Measurements from ENCODE around the gene NFE2. TPM values are rescaled to one million over a fixed set of nuclear protein-coding genes. Genes with fewer than 3 reads are reported as not detected.
A peak's percentile ranks its signal among the peaks of the same experiment; 100 is the strongest.

Gene NFE2
- polyA plus RNA-seq, 1 experiment, result 0.25 TPM

DNA sequence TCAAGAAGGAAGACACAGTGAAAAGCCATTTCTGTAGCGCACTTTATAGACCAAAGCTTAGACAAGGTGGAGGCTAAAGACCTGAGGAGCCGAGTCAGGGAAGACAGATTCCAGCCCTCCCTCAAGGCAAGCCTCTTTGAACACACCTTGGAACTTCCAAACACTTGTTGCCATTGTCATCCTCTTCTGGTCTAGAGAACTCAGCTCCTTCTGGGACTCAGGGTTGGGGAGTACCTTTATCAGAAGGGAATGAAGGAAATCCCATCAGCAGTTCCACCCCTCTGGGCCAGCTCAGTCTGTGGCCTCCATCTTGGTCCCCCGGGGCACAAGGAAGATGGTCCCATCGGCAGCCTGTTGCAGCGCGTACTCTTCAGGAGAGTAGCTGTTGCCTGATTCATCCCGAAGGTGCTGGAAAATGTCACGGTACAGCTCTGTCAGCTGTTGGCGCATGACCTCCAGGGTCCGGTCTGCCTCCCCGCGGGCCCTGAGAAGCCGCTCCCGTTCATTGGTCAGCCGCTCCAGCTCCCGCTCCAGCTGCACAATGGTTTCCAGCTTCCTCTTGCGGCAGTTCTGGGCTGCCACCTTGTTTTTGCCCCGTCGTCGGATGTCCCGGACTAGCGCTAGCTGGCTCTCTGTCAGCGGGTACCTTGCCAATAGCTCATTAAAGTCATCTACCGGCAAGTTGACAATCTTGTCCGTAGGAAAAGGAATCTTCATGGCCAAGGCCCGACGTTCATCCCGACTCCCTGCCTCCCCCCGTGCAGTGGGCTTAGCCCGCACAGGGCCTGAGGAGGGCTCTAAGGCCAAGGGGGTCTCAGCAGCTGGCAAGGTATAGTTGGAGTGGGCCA lies 8.5 kb downstream of the NFE2 start:
- POLR2A ChIA-PET, result interaction anchor here (0.6 to 3.0 kb wide), 3 partner anchors 9 to 76 kb away, joined by 3 to 9 read pairs (median 4); partner anchors contain the start of gene NFE2
- no peak for DNase-seq (ENCODE audit: low read depth, low spot score)
- Histone ChIP-seq H3K27me3 (ENCODE audit: control insufficient read depth, insufficient read depth, low read length) (peaks cover 5% of the 10 kb centered on the region), H3K27ac (ENCODE audit: low read depth, low read length) (no peak overlapping the region), H3K4me3 (ENCODE audit: low read depth, low read length) (no peak overlapping the region), H3K9me3 (ENCODE audit: control insufficient read depth, insufficient read depth, low read length) (no peaks in the 10 kb centered on the region)
- TF ChIP-seq, protein P1, sequence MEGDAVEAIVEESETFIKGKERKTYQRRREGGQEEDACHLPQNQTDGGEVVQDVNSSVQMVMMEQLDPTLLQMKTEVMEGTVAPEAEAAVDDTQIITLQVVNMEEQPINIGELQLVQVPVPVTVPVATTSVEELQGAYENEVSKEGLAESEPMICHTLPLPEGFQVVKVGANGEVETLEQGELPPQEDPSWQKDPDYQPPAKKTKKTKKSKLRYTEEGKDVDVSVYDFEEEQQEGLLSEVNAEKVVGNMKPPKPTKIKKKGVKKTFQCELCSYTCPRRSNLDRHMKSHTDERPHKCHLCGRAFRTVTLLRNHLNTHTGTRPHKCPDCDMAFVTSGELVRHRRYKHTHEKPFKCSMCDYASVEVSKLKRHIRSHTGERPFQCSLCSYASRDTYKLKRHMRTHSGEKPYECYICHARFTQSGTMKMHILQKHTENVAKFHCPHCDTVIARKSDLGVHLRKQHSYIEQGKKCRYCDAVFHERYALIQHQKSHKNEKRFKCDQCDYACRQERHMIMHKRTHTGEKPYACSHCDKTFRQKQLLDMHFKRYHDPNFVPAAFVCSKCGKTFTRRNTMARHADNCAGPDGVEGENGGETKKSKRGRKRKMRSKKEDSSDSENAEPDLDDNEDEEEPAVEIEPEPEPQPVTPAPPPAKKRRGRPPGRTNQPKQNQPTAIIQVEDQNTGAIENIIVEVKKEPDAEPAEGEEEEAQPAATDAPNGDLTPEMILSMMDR (IDR thresholded peaks at IDR 0.05; ENCODE audit: low read depth, low read length), result no peak
- CTCF ChIA-PET, result interaction anchor here (0.5 to 6.3 kb wide), 9 partner anchors 18 to 87 kb away, joined by 3 to 77 read pairs (median 6); partner anchors contain the start of gene COPZ1

DNA sequence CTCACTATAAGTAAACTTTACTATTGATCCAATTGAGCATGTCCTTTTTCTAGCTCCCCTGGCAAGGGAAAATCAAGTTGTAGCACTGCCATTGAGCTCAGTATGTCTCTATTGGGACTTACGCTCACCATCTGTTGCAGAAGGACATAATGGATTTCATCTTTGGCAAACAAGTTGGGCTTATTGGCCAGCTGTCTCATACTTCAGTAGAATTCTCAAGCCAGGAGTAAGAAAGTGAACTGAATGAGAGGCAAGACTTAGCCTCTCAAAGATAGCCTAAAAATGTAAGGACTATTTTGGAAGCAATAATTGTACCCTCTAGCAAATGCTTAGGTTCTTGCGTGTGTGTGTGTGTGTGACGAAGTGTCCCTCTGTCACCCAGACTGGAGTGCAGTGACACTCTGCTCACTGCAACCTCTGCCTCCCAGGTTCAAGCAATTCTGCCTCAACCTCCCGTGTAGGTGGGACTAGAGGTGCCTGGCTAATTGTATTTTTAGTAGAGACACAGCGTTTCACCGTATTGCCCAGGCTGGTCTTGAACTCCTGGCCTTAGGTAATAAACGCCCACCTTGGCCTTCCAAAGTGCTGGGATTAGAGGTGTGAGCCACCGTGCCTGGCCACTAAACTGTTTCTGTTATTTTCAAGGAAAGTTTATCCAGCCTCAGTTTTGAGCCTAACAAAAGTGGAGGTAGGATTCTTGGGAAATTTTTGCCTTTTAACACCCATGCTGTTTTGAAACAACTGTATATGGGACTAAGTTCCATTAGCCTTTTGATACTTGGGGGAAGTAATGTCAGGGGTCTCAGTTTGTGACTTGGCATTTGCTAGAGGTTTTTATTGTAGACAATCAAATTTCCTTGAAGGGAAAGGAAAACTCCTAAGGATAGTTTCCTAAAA lies 13.3 kb downstream of the NFE2 start:
- TF ChIP-seq, protein P1 (IDR thresholded peaks at IDR 0.05; ENCODE audit: low read depth, low read length), result no peak
- Histone ChIP-seq H3K4me3 (ENCODE audit: low read depth, low read length) (no peak overlapping the region), H3K27ac (ENCODE audit: low read depth, low read length) (no peak overlapping the region), H3K9me3 (ENCODE audit: control insufficient read depth, insufficient read depth, low read length) (no peaks in the 10 kb centered on the region), H3K27me3 (ENCODE audit: control insufficient read depth, insufficient read depth, low read length) (no peaks in the 10 kb centered on the region)
- POLR2A ChIA-PET, result interaction anchor here (0.5 to 2.3 kb wide), 11 partner anchors 8 to 1727 kb away, joined by 3 to 12 read pairs (median 6); partner anchors contain the start of genes CBX5, COPZ1 and HNRNPA1
- CTCF ChIA-PET, result interaction anchor here (0.6 to 4.1 kb wide), 7 partner anchors 37 to 94 kb away, joined by 3 to 37 read pairs (median 9); partner anchors contain the start of gene COPZ1
- no peak for DNase-seq (ENCODE audit: low read depth, low spot score)

DNA sequence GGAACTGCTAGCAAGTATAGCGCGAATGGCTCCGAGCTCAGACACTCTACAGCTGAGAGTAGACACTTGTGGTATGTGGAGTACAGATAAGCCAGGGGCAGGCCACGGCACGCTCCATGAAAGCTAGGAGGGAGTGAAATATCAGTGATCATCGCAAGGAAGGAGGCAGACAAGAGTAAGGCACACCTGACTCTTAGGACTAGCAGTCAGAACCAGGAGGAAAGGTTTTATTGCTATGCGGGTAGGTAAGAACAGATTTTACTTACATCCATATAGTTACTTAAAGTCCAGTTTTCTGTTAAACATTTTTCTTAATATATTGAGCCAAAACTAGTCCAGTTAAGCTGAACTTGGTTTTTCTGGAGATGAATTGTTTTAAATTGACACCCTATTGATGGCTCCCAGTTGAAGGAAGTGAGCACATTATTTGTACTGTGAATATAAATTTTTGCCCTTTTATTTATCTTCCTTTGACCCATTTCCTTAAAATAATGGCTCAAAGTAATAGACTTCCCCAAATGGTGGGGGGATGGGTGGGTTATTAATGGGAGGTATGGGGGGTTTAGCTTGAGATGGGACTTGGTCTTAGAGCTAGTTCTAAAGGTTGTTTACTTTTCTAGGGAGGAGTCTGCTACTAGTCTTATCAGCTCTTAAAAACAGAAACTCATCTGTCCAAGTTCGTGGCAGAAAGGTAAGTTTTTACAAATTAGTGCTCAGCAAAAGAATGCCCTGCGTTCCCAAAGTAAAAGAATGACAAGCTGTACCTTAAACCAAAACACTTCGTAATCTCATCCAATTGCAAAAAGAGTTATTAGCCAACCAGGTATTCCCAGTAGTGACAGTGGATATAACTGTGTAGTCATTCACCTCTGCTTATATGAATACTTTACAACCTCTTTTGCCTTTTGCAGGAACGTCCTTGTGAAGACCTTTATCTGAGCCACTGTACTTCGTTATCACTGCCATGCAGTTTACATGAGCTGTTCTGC lies 14.5 kb downstream of the NFE2 start:
- TF ChIP-seq, protein P1 (IDR thresholded peaks at IDR 0.05; ENCODE audit: low read depth, low read length), result no peak
- Histone ChIP-seq H3K9me3 (ENCODE audit: control insufficient read depth, insufficient read depth, low read length) (no peaks in the 10 kb centered on the region), H3K4me3 (ENCODE audit: low read depth, low read length) (peak overlapping the region; percentile 7; the same call in 1 of the 2 replicates), H3K27me3 (ENCODE audit: control insufficient read depth, insufficient read depth, low read length) (no peaks in the 10 kb centered on the region), H3K27ac (ENCODE audit: low read depth, low read length) (peak overlapping the region; percentile 31)
- POLR2A ChIA-PET, result interaction anchor here (0.7 to 2.3 kb wide), 12 partner anchors 10 to 93 kb away, joined by 3 to 12 read pairs (median 4); partner anchors contain the start of genes COPZ1 and NFE2
- CTCF ChIA-PET, result interaction anchor here (0.7 to 4.1 kb wide), 14 partner anchors 10 to 540 kb away, joined by 3 to 37 read pairs (median 6); partner anchors contain the start of gene COPZ1
- no peak for DNase-seq (ENCODE audit: low read depth, low spot score)

Data from AG04450 (cell line).